ENCODE measurements around the gene RNF186. TPM values are rescaled to one million over a fixed set of nuclear protein-coding genes. Genes with fewer than 3 reads are reported as not detected.
"Not testable (repeated sequence)": the region's sequence is repeated elsewhere in the genome, so short reads cannot be mapped to it uniquely, and the experiment has no call there.

Gene RNF186
- total RNA-seq, 1 donor from 2014 or later = not detected

DNA sequence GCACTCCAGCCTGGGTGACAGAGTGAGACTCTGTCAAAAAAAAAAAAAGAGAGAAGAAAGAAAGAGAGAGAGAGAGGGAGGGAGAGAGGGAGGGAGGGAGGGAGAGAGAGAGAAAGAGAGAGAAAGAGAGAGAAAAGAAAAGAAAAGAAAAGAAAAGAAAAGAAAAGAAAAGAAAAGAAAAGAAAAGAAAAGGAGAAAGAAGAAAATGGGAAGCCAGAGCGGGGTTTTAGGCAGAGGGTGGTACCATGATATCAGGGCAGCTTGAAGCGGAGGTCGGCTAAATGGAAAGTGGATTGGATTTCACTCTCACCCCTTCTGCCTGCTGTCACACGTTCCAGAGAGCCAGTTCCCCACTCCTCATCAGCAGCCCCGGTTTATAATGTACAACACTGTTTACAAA, 17.3 kb downstream of the RNF186 start:
- DNase-seq (ENCODE audit: low spot score) = no peak

DNA sequence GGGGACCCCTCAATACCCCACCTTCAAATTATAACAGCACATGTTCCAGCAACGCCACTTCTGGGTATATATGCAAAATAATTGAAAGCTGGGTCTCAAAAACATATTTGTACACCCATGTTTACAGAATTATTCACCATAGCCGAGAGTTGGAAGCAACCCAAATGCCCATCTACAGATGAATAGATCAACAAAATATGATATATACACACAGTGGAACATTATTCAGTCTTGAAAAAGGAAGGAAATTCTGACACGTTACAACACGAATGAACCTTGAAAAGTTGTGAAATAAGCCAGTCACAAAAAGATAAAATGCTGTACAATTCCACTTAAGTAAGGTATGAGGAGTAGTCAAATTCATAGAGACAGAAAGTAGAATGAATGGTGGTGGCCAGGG, 20.5 kb downstream of the RNF186 start:
- DNase-seq (ENCODE audit: low spot score) = no peak

DNA sequence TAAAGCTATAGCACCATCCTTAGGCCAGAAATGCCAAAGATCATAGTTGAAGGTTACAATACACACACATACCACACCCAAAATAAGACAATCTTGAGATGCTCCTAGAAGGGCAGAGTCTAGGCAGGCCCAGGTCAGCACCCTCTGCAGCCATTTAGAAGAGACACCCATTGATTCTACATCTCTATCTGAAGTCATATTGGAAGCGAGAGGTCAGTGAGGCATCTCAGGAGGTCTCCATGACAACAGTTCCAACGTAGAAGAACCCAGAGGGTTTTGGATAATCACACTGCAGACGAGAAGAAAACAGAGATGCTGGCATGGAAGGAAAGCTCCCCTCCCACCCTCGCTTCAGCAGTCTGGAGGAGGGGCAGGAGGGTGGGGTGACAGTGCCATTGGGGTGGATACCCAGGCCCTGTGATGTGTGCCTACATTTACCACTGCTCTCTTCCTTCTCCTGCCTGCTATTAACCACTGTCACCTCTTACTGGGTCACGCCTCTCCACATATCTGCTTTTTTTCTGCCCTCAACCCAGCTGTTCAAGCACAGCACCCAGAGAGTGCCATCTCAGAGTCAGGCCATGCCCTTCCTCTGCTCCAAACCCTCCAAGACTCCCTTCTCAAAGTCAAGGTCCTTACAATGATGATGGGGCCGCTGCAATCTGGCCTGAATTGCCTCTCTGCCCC, 21.6 kb downstream of the RNF186 start:
- DNase-seq (ENCODE audit: low spot score) = no peak

DNA sequence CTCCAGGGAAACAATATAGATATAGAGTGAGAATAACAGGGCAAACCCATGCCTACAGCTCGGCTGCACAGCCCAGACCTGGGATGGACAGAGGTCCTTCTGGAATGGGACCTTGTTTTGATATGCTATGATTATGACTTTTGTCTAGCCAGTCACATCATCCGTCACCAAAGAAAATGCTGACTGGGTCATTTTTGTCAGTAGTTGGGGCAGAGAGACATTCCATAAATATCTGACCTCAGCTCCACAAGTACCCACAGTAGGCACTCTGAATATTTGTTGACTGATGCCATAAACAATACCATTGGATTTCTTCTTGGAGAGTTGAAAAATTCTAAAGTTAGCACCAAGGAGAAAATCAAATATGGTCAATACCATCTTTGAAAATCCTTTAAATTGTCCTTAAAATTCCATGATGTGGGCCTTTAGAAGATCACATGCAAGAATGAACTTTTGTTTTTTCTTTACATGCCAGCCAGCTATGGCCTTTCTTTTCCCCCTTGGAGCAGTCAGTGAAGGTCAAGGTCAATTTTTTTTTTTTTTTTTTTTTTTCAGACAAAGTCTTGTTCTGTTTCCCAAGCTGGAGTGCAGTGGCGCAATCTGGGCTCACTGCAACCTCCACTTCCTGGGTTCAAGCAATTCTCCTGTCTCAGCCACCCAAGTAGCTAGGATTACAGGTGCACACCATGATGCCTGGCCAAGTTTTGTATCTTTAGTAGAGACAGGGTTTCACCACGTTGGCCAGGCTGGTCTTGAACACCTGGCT, 22.7 kb downstream of the RNF186 start:
- no peak for DNase-seq (ENCODE audit: low spot score)

DNA sequence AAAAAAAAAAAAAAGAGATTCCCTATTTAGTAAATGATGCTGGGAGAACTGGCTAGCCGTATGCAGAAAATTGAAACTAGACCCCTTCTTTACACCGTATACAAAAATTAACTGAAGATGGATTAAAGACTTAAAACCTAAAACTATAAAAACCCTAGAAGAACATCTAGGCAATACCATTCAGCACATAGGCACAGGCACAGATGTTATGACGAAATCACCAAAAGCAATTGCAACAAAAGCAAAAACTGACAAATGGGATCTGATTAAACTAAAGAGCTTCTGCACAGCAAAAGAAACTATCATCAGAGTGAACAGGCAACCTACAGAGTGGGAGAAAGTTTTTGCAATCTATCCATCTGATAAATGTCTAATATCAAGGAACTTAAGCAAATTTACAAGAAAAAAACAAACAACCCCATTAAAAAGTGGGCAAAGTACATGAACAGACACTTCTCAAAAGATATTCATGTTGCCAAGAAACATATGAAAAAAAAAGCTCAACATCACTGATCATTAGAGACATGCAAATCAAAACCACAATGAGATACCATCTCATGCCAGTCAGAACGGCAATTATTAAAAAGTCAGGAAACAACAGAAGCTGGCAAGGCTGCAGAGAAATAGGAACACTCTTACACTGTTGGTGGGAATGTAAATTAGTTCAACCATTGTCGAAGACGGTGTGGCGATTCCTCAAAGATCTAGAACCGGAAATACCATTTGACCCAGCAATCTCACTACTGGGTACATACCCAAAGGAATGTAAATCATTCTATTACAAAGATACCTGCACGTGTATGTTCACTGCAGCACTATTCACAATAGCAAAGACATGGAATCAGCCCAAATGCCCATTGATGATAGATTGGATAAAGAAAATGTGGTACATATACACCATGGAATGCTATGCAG, 24.8 kb downstream of the RNF186 start:
- DNase-seq (ENCODE audit: low spot score) = not testable (repeated sequence)

DNA sequence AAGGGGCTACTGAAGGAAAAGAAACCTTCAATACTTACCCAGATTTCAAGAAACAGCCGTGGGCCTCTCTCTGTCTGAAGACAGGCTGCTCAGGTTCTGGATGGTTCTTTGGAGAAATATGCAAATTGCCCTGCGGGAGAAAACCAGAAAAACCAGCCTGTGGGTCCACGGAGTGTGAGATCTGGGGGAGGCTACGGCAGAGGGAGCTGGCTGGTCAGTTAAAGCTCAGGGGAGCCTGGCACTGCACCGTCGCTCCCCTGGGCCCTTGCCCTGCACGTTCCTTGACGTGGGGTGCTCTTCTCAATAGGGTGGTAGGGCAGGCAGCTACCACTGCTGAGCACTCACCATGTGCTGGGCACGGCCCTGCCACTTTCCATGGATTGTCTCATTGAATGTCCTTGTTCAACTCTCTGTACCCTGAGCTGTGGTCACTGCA, 28.1 kb downstream of the RNF186 start:
- no peak for DNase-seq (ENCODE audit: low spot score)

DNA sequence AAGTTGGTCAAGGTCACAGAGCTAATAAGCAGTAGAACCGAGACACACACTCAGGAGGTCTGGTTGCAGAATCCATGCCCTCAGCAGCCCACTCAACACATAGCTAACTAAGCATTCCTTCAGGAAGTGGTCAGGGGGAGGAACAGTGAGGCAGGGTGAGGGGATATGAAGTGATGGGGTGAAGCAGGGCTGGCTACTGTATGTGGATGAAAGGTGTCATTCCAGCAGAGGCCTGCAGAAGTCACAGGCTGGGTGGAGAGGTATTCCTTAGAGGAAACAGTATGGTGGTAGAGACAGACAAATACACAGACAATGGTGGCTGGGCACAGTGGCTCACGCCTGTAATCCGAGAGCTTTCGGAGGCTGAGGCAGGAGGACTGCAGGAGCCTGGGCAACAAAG, 29.4 kb downstream of the RNF186 start:
- no peak for DNase-seq (ENCODE audit: low spot score)

DNA sequence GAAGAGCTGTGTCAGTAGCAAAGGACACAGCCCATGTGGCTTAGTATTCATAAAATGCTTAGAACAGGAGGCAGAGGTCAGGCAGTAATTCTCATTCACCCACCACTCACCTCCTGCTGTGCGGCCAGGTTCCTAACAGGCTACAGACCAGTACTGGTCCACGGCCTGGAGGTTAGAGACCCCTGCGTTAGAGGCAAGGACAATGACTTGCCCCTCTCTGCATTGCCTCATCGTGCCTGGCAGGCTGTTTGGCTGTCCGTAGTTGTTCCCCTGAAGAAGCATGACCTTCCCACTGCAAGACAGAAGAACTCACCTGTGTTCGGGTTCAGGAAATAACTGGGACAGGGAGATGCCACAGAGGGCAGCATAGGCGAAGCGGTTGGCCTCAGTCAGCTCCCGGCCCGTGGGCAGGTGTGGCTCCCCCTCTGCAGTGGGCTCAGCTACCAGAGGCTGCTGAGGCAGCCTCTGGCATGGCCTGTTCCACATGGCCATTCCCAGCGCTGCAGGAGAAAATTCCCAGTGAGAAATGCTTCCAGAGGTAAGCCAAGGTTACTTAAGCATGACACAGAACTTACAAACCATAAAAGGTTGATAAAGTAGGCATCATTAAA, 34.7 kb downstream of the RNF186 start:
- DNase-seq (ENCODE audit: low spot score) = no peak

DNA sequence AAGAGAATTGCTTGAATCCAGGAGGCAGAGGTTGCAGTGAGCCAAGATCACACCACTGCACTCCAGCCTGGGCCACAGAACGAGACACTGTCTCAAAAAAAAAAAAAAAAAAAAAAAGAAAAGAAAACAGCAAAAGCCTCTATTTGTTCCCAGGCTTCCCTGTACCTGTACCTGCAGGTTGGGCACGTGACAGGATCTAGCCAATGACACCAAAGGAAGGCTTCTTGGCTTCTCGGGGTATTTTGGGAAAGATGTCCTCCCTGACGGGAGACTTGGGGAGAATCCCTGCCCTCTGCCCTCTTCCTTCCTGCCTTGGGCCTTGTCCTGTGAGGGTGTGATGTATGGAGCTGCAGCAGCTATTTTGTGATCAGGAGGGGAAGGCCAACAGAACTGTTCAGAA, 38.1 kb downstream of the RNF186 start:
- DNase-seq (ENCODE audit: low spot score) = no peak

DNA sequence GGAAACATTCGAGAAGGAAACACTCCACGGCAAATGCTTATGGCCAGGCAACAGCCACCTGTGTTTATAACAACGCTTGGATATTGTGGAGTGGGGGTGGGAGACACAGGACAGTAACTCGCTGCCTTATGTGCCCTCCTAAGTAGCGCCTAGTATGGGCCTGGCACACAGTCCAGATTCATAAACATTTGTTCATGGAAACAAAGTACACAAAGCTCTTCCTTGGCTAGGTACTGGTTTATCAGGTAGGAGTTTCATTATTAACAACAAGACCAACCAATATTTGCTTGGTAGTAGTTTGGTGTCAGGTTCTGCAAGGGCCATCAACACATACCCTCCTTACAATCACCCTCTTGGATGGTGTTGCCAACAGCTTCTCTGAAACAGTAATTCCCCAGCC, 38.8 kb downstream of the RNF186 start:
- no peak for DNase-seq (ENCODE audit: low spot score)

DNA sequence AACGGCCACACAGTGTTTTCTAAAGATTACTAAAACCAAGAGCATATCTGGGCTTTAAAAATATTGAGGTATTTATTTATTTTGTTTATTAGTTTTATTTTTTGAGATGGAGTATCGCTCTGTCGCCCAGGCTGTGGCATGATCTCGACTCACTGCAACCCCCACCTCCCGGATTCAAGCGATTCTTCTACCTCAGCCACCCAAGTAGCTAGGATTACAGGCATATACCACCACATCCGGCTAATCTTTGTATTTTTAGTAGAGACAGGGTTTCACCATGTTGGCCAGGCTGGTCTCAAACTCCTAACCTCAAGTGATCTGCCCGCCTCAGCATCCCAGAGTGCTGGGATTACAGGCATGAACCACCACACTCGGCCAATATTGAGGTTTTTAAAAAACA, 39.3 kb downstream of the RNF186 start:
- DNase-seq (ENCODE audit: low spot score) = no peak

DNA sequence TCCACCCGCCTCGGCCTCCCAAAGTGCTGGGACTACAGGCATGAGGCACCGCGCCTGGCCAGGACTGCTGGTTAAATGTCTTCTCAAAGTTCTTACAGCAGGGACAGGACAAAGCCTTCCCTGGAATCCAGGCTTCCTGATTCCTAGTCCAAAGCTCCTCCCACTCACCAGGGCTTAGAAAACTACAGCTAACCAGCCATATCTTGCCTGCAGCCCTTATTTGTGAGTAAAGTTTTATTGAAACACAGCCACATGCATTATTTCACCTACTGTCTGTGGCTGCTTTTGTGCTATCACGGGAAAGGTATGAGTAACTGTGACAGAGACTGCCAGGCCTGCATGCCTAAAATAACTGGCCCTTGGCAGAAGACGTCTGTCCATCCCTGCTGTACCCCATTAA, 39.8 kb downstream of the RNF186 start:
- DNase-seq (ENCODE audit: low spot score) = no peak

DNA sequence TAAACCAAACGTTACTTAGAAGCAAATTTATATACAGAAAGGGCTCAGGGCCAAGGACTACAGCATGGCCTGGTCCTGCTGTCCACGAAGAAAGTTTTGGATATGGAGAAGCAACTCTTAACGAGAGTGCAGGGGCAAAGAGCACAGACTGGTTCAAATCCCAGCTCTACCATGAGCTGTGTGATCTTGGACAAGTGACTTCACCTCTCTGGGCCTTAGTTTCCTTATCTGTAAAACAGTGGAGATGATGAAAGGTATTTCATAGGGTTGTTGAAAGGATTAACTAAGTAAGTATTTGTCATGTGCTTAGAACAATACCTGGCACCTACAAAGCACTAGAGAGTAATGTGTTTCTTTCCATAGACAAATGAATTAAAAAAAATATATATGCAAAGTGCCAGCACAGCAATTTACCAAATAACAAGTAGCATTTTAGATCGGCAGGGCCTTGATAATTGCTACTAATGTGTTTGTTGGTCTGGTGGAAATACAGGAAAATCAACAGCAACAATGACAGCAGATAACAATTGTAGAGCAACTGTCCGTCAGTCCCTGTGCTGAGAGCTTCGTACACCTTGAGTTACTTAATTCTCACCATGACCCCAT, 40.8 kb downstream of the RNF186 start:
- no peak for DNase-seq (ENCODE audit: low spot score)

DNA sequence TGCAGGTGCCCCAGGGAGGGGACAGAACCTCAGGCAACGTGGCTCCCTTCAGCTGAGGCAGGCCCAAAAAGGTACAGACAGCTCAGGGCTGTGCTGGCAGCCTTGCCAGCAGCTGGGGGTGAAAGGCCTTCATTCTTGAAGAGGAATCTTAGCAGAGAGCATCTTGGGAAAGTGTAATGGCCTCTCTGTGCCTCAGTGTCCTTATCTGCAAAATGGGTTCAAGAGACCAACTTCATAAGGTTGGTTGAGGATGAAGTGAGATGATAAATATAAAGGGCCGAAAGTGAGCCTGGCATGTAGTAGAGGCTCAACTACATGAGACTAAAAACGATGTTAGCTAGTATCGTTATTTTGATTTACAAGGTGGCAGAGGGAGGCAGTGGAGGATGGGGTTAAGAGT, 41.6 kb downstream of the RNF186 start:
- no peak for DNase-seq (ENCODE audit: low spot score)

DNA sequence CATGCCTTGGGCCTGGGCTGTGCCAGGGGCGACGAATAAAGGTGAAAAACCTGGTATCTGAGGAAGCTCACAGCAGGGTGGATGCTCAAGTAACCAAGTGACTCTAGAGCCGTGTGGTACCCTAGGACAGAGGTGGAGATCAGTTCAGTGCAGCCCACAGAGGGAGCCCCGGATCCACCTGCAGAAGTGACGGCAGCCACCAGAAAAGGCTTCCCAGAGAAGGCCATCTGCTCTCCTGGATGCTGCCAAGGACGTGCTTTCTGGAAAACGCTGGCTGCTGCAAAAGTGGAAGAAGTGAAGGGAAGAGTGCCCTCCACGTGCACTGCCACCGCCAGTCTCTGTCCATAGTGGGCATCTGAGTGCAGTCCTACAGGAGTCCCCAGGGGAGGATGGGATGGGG, 43.0 kb downstream of the RNF186 start:
- no peak for DNase-seq (ENCODE audit: low spot score)

DNA sequence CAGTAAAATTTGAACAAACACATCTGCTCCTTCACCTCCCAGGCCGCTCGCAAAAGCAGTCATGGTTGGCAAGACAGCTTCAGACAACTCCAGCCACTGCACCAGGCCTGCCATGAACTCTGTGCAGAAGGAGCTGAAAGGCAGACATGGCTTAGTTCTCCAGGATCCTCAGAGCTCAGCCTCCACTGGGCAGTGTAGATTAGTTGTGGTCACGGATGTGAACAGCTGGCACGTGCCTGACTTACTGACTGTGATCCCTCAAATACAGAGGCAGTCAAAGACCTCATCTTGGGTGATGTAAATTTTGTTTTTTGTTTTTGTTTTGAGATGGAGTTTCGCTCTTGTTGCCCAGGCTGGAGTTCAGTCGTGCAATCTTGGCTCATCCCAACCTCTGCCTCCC, 43.7 kb downstream of the RNF186 start:
- no peak for DNase-seq (ENCODE audit: low spot score)

DNA sequence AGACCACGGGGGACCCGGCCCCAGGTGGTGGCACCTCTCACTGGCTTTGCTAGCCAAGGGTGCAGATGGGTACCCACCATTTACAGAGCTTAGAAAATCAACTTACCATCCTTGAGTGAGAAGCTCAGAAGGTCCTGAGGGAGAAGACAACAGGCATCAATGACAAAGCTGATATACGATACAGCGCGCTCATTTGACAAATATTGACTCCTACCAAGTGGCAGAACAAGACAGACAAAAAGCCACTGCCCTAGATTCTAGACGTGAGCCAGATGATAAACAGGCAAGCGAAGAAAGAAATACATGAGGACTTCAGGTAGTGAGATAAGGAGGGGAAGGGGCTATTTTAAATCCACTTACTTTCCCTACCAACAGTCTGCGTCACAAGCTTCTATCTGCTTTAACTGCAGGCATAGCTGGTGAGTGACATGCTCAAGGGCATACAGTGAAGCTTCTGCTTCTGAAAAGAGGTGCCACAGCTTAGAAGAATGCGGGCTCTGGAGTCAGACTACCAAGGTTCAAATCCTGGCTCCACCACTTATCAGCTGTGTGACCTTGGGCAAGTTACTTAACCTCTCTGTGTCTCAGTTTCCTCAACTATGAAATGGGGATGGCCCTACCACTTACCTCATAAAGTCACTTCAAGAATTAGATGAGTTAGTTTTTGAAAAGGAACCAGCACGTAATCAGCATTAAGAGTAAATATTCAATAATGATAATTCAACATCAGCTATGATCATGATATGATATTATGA, 44.5 kb downstream of the RNF186 start:
- DNase-seq (ENCODE audit: low spot score) = no peak

DNA sequence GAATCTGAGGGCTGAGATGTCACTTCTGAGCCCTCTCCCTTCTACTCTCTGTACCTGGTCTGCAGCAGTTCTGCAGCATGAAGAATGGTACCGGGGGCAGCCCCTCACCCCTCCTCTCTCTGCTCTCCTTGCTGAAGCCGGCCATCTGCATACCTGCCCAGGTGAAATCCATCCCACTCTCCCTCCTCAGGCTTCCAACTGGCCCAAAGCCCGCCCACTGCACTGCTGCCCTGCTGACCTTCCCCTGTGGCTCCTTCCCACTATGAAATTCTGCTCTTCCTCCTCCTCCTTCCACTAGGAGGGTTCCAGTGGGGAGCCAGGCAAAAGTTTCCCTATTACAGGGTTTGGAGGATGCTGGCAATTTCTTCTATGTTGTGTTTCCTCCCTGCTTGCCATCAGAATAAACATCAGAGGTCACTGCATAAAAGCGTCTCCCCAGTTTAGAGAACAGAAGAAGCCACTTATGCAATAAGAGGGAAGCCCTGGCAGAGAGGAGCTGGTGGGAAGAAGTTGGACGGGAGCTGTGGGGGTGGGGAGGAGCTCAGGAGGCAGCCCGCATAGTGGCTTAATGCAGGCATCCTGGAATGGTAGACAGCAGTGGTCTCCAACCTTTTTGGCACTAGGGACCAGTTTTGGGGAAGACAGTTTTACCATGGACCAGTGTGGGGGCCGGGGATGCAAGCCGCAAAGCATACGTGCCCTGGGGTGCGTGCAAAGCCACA, 45.7 kb downstream of the RNF186 start:
- DNase-seq (ENCODE audit: low spot score) = no peak

DNA sequence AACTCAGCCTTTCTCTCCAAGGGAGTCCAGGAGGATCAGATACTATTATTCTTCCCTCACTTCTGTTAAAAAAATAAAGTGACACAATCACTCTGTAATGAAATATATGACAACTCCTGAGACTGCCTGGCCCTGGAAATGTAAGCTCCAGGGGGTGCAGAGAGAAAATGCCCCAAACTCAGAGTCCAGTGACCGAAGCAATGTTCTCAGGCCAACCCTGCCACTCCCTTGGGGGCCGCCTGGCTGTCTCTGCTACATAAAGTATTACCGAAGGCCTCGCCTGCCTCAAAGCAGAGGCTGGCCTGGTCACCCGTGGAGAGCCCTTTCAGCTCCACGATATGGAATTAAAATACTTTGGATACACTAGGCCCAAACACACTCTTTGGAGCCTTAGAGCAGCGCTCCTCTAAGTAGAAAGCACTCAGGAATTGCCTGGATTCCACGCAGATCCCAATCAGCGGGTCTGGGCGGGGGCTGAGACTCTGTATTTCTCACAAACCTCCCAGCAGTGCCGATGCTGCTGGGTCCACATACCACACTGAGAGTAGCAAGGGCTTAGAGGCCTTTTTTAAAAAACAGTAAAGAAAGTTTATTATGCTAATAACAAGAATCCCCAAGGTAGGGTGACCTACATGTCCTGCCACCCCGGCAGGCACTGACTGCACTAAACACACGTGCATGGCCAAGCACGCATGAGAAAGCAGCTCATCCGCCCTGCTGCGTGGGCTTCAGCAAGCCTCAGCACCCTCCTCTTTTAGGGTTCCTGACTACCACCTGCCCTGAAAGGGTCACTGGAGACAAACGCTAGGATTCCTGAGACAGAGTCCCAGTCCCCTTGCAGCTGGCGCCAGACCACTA, 46.5 kb downstream of the RNF186 start:
- no peak for DNase-seq (ENCODE audit: low spot score)

Measured in mesenteric fat pad (tissue), 1 donor.